H9 (cell line): ENCODE data around the gene LRRC36. TPM values are rescaled to one million over a fixed set of nuclear protein-coding genes. Genes with fewer than 3 reads are reported as not detected.

ENCODE experiments used
- DNase-seq: peaks from one replicate; pipeline ENCODE4 v3.0.0-alpha.2; 2017
- H2AFZ ChIP-seq: one replicate; pipeline ENCODE4 v1.6.1; 2013; ENCODE audit warnings: mild to moderate bottlenecking, low read length, control low read depth, moderate library complexity
- H2AK5ac ChIP-seq: 2 replicates; pipeline ENCODE4 v1.6.1; 2013; ENCODE audit warnings: low read length, control low read depth, mixed read lengths; ENCODE audit not compliant: insufficient read length
- H2BK120ac ChIP-seq: one replicate; pipeline ENCODE4 v1.6.1; 2013; ENCODE audit warnings: low read depth, mild to moderate bottlenecking, low read length, control low read depth, inconsistent platforms; ENCODE audit not compliant: poor library complexity, severe bottlenecking
- H2BK12ac ChIP-seq: 2 replicates; pipeline ENCODE4 v1.6.1; 2013; ENCODE audit warnings: low read length, control low read depth, mixed read lengths, low read depth; ENCODE audit not compliant: insufficient read length
- H2BK15ac ChIP-seq: 2 replicates; pipeline ENCODE4 v1.6.1; 2013; ENCODE audit warnings: low read depth, low read length, control low read depth
- H2BK20ac ChIP-seq: one replicate; pipeline ENCODE4 v1.6.1; 2013; ENCODE audit warnings: low read depth, mild to moderate bottlenecking, low read length, control low read depth, inconsistent platforms; ENCODE audit not compliant: poor library complexity, severe bottlenecking
- H2BK5ac ChIP-seq: 2 replicates; pipeline ENCODE4 v1.6.1; 2013; ENCODE audit warnings: low read length, control low read depth, mixed read lengths; ENCODE audit not compliant: insufficient read length
- H3K14ac ChIP-seq: 2 replicates; pipeline ENCODE4 v1.6.1; 2013; ENCODE audit warnings: low read length, control low read depth; ENCODE audit not compliant: insufficient read depth
- H3K18ac ChIP-seq: 2 replicates; pipeline ENCODE4 v1.6.1; 2013; ENCODE audit warnings: low read depth, mild to moderate bottlenecking, mixed read lengths, low read length, control low read depth; ENCODE audit not compliant: insufficient read length
- H3K23ac ChIP-seq: 2 replicates; pipeline ENCODE4 v1.6.1; 2013; ENCODE audit warnings: low read length, control low read depth, mixed read lengths, low read depth; ENCODE audit not compliant: insufficient read length
- H3K23me2 ChIP-seq: 2 replicates; pipeline ENCODE4 v1.6.1; 2013; ENCODE audit warnings: low read depth, mild to moderate bottlenecking, mixed read lengths, low read length, control low read depth; ENCODE audit not compliant: insufficient read length, poor library complexity, severe bottlenecking
- H3K27ac ChIP-seq: 2 replicates; pipeline ENCODE4 v1.5.1; 2013; ENCODE audit warnings: low read length, control low read depth, mixed read lengths, low read depth; ENCODE audit not compliant: insufficient read length
- H3K27me3 ChIP-seq: 2 replicates; pipeline ENCODE4 v1.6.1; 2013; ENCODE audit warnings: low read length, control low read depth, inconsistent platforms; ENCODE audit not compliant: insufficient read depth
- H3K4ac ChIP-seq: 2 replicates; pipeline ENCODE4 v1.6.1; 2013; ENCODE audit warnings: low read depth, mild to moderate bottlenecking, control low read depth, inconsistent platforms, low read length, moderate library complexity
- H3K4me1 ChIP-seq: 2 replicates; pipeline ENCODE4 v1.6.1; 2013; ENCODE audit warnings: low read length, control low read depth, inconsistent platforms; ENCODE audit not compliant: insufficient read depth
- H3K4me2 ChIP-seq: 2 replicates; pipeline ENCODE4 v1.6.1; 2013; ENCODE audit warnings: low read length, control low read depth, mixed read lengths; ENCODE audit not compliant: insufficient read length, insufficient read depth
- H3K56ac ChIP-seq: 2 replicates; pipeline ENCODE4 v1.6.1; 2013; ENCODE audit warnings: low read depth, mild to moderate bottlenecking, mixed read lengths, low read length, control low read depth; ENCODE audit not compliant: insufficient read length
- H3K79me1 ChIP-seq: 2 replicates; pipeline ENCODE4 v1.6.1; 2013; ENCODE audit warnings: low read depth, mild to moderate bottlenecking, moderate library complexity, low read length, control low read depth, inconsistent platforms; ENCODE audit not compliant: insufficient read depth, poor library complexity, severe bottlenecking
- H3K79me2 ChIP-seq: 2 replicates; pipeline ENCODE4 v1.6.1; 2013; ENCODE audit warnings: low read length, control low read depth, inconsistent platforms; ENCODE audit not compliant: insufficient read depth
- H3K9ac ChIP-seq: 2 replicates; pipeline ENCODE4 v1.6.1; 2013; ENCODE audit warnings: low read length, control low read depth, mixed read lengths; ENCODE audit not compliant: insufficient read length; ENCODE audit errors: extremely low read depth
- H3K9me3 ChIP-seq: one replicate; pipeline ENCODE4 v1.6.1; 2013; ENCODE audit warnings: low read depth, low read length, inconsistent platforms; ENCODE audit not compliant: control insufficient read depth
- H3T11ph ChIP-seq: one replicate; pipeline ENCODE4 v1.6.1; 2013; ENCODE audit warnings: mild to moderate bottlenecking, low read length, control low read depth, inconsistent platforms
- H4K20me1 ChIP-seq: one replicate; pipeline ENCODE4 v1.6.1; 2013; ENCODE audit not compliant: control insufficient read depth, insufficient read length, insufficient read depth
- H4K5ac ChIP-seq: 2 replicates; pipeline ENCODE4 v1.6.1; 2013; ENCODE audit warnings: low read depth, mild to moderate bottlenecking, mixed read lengths, low read length, control low read depth; ENCODE audit not compliant: insufficient read length
- H4K8ac ChIP-seq: replicated peaks from 2 replicates; pipeline ENCODE4 v1.6.1; 2013; ENCODE audit warnings: low read length, control low read depth, mixed read lengths, low read depth; ENCODE audit not compliant: insufficient read length
- H4K91ac ChIP-seq: 2 replicates; pipeline ENCODE4 v1.6.1; 2013; ENCODE audit warnings: low read depth, mild to moderate bottlenecking, moderate library complexity, mixed read lengths, low read length, control low read depth; ENCODE audit not compliant: insufficient read length
- H3K27ac Mint-ChIP-seq, 3 experiments: 2 replicates in 2 of 3; 3 replicates in 1 of 3; pipeline ENCODE4 v1.8.0; 2020 to 2021; ENCODE audit warnings: mixed read lengths in 3 of 3, mild to moderate bottlenecking in 1 of 3, moderate library complexity in 1 of 3
- H3K27me3 Mint-ChIP-seq: 2 replicates; pipeline ENCODE4 v1.8.0; 2021; ENCODE audit warnings: low read depth, mild to moderate bottlenecking, moderate library complexity, mixed read lengths
- H3K36me3 Mint-ChIP-seq, 3 experiments: 2 replicates in 2 of 3; 3 replicates in 1 of 3; pipeline ENCODE4 v1.8.0; 2020 to 2021; ENCODE audit warnings: low read depth in 3 of 3, mixed read lengths in 3 of 3; ENCODE audit not compliant: insufficient read depth in 1 of 3
- H3K4me1 Mint-ChIP-seq, 2 experiments: 2 replicates each; pipeline ENCODE4 v1.8.0; 2020; ENCODE audit warnings: mixed read lengths in 2 of 2
- H3K4me3 Mint-ChIP-seq, 2 experiments: 2 replicates in 1 of 2; 3 replicates in 1 of 2; pipeline ENCODE4 v1.8.0; 2020 to 2021; ENCODE audit warnings: mild to moderate bottlenecking in 2 of 2, mixed read lengths in 2 of 2, moderate library complexity in 1 of 2
- H3K9me3 Mint-ChIP-seq, 2 experiments: 2 replicates in 1 of 2; 3 replicates in 1 of 2; pipeline ENCODE4 v1.8.0; 2020; ENCODE audit warnings: mild to moderate bottlenecking in 2 of 2, mixed read lengths in 2 of 2, moderate library complexity in 1 of 2
- CTCF ChIP-seq: fragments of 200-600 bp; sonication (generic); conservative IDR thresholded peaks from 3 replicates; pipeline ENCODE4 v1.8.0; 2021; ENCODE audit warnings: antibody characterized with exemption, mild to moderate bottlenecking
- WGBS: extraction: QIAGEN DNeasy Blood & Tissue Kit; methylation state at CpG from one replicate; pipeline ENCODE4 v1.1.7; 2013; ENCODE audit warnings: missing lambda C conversion rate, low lambda C conversion rate, mixed read lengths; ENCODE audit not compliant: insufficient read length; ENCODE audit errors: extremely low coverage; 5-methylcytosine and 5-hydroxymethylcytosine counted together
- total RNA-seq: library from RNA; stranded (reverse); gene quantifications from 2 replicates; pipeline ENCODE4 v1.2.1, GENCODE V29; 2021

The LRRC36 gene
- total RNA-seq, 1 experiment from 2014 or later, result not detected

GRCh38 chr16:67329901-67330300 lies 3.3 kb downstream of the LRRC36 start:
- no peak overlapping the region for H3K27ac Mint-ChIP-seq
- Histone ChIP-seq H2BK5ac (no peak overlapping the region), H3K18ac (no peak overlapping the region), H3K27me3 (no peaks in the 10 kb centered on the region; the same call in 1 of the 2 replicates), H2AFZ (no peak overlapping the region), H3K4me2 (no peak overlapping the region), H3K79me1 (no peaks in the 10 kb centered on the region), H2AK5ac (no peak overlapping the region), H4K91ac (no peak overlapping the region), H3K9me3 (no peaks in the 10 kb centered on the region), H4K8ac (no peak overlapping the region), H3K14ac (no peak overlapping the region), H3K4me1 (no peaks in the 10 kb centered on the region), H2BK12ac (no peak overlapping the region), H3K23ac (no peak overlapping the region), H3K23me2 (peaks cover 3% of the 10 kb centered on the region), H2BK20ac (no peak overlapping the region), H2BK15ac (no peak overlapping the region), H4K5ac (no peak overlapping the region), H3K27ac (no peak overlapping the region), H3K79me2 (no peaks in the 10 kb centered on the region), H3K4ac (no peak overlapping the region), H3T11ph (no peak overlapping the region), H4K20me1 (no peaks in the 10 kb centered on the region), H3K9ac (no peak overlapping the region), H3K56ac (no peak overlapping the region), H2BK120ac (no peak overlapping the region)
- no CpG with 5 or more reads among the region's 5 CpGs for WGBS
- no peaks in the 10 kb centered on the region; a peak in 1 of 7 replicates for H3K36me3 Mint-ChIP-seq
- peaks cover 49% of the 10 kb centered on the region for H3K27me3 Mint-ChIP-seq
- no peak overlapping the region for H3K4me3 Mint-ChIP-seq
- H3K4me1 Mint-ChIP-seq, result peaks cover 6 to 7% of the 10 kb centered on the region in 2 experiments
- H3K9me3 Mint-ChIP-seq, result peaks cover 7 to 8% of the 10 kb centered on the region in 2 experiments
- TF ChIP-seq CTCF, result no peak
- no peak for DNase-seq
